K562 (cell line): ENCODE measurements around the gene LCP2. TPM values are rescaled to one million over a fixed set of nuclear protein-coding genes. Genes with fewer than 3 reads are reported as not detected.
A peak's percentile ranks its signal among the peaks of the same experiment; 100 is the strongest.

Experiments used
- ATF4 ChIP-seq: fragments of 450-650 bp; formaldehyde crosslinking; IDR thresholded peaks from 2 replicates; pipeline ENCODE4 v1.4.0; 2022; ENCODE audit warnings: mild to moderate bottlenecking, moderate library complexity
- L3MBTL2 ChIP-seq: fragments of 450-650 bp; IDR thresholded peaks from 2 replicates; pipeline ENCODE4 v1.6.1; 2016; ENCODE audit warnings: mild to moderate bottlenecking, moderate library complexity
- MGA ChIP-seq: fragments of 450-650 bp; IDR thresholded peaks from 2 replicates; pipeline ENCODE4 v1.6.1; 2016; ENCODE audit warnings: mild to moderate bottlenecking, moderate library complexity
- NFXL1 ChIP-seq: fragments of 450-650 bp; formaldehyde crosslinking; IDR thresholded peaks from 2 replicates; pipeline ENCODE4 v1.4.0; 2021; ENCODE audit warnings: mild to moderate bottlenecking
- RAD51 ChIP-seq: fragments of 450-650 bp; IDR thresholded peaks from 2 replicates; pipeline ENCODE4 v1.7.1; 2016; ENCODE audit warnings: low read depth, mild to moderate bottlenecking, borderline replicate concordance
- SMAD4 ChIP-seq: fragments of 250-450 bp; sonication (Bioruptor Pico); conservative IDR thresholded peaks from 2 replicates; pipeline ENCODE4 v1.8.0; 2021; ENCODE audit warnings: inconsistent platforms, mild to moderate bottlenecking, moderate library complexity
- ZNF124 ChIP-seq: sonication (generic); formaldehyde crosslinking; IDR thresholded peaks from 2 replicates; pipeline ENCODE4 v1.8.1; 2022; ENCODE audit warnings: missing genetic modification reagents
- ZNF592 ChIP-seq: fragments of 450-650 bp; IDR thresholded peaks from 2 replicates; pipeline ENCODE4 v1.6.1; 2017; ENCODE audit warnings: antibody characterized with exemption, mild to moderate bottlenecking
- polyA plus RNA-seq, 8 experiments: library from polyadenylated mRNA; depleted of rRNA in 4 of 8; stranded (reverse) in 5 of 8; unstranded in 3 of 8; fragments of >200 nt; fragmentation: Nextera tagmentation in 2 of 8; fragmentation: Illumina TruSeq in 1 of 8; extraction: Ambion mirVana in 2 of 8; extraction: Trizol in 1 of 8; gene quantifications; 2 replicates each; pipeline versions ENCODE4 v1.2.1 to v1.2.3, GENCODE V29; 2011 to 2014; ENCODE audit warnings: inconsistent platforms in 1 of 8, missing spikeins in 1 of 8
- total RNA-seq, 7 experiments: library from RNA; depleted of rRNA in 6 of 7; stranded (reverse); fragments of >200 nt in 6 of 7; fragmentation: Illumina TruSeq in 2 of 7; extraction: Trizol in 2 of 7; gene quantifications; 2 replicates each; pipeline versions ENCODE4 v1.2.1 to v1.2.3, GENCODE V29; 2011 to 2021; ENCODE audit warnings: low replicate concordance in 1 of 7

The LCP2 gene
- total and polyA plus RNA-seq, 9 of the 15 experiments (the other 6 are each of a cell fraction or from before 2014, with no cell fraction given), result 4.0 to 31.3 (median 14.6) TPM

GRCh38 chr5:170315154-170315553 lies 17.6 kb upstream of the LCP2 start (continued):
- TF ChIP-seq MGA (peak; percentile 55; the same call in 1 of the 2 replicates), L3MBTL2 (peak; percentile 79), ZNF592 (peak; percentile 54; the same call in 1 of the 2 replicates), NFXL1 (CRISPR knock-in tag) (peak; percentile 27; the same call in 1 of the 2 replicates), RAD51 (0 out of 2 replicates have a peak, but pooled peaks have one; percentile 14), ZNF124 (CRISPR knock-in tag) (no peak), SMAD4 (CRISPR knock-in tag) (0 out of 2 replicates have a peak, but pooled peaks have one; percentile 40), ATF4 (CRISPR knock-in tag) (0 out of 2 replicates have a peak, but pooled peaks have one; percentile 23)
